Measurements from ENCODE around the gene MYEF2.
A peak's percentile ranks its signal among the peaks of the same experiment; 100 is the strongest.

Gene MYEF2

GRCh38 chr15:48109856-48110531 is 68.1 kb downstream of the MYEF2 start:
- H3K4me3 ChIP-seq (replicated peaks in 1 of 2; ENCODE audit: low read depth in 2 of 2, low read length in 2 of 2), result no peak overlapping the region
- TF ChIP-seq, protein P1, sequence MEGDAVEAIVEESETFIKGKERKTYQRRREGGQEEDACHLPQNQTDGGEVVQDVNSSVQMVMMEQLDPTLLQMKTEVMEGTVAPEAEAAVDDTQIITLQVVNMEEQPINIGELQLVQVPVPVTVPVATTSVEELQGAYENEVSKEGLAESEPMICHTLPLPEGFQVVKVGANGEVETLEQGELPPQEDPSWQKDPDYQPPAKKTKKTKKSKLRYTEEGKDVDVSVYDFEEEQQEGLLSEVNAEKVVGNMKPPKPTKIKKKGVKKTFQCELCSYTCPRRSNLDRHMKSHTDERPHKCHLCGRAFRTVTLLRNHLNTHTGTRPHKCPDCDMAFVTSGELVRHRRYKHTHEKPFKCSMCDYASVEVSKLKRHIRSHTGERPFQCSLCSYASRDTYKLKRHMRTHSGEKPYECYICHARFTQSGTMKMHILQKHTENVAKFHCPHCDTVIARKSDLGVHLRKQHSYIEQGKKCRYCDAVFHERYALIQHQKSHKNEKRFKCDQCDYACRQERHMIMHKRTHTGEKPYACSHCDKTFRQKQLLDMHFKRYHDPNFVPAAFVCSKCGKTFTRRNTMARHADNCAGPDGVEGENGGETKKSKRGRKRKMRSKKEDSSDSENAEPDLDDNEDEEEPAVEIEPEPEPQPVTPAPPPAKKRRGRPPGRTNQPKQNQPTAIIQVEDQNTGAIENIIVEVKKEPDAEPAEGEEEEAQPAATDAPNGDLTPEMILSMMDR (IDR thresholded peaks at IDR 0.05; ENCODE audit: low read depth, low read length), result no peak
- DNase-seq (ENCODE audit: low read depth in 2 of 2), result no peak

GRCh38 chr15:48109212-48109611 is 68.9 kb downstream of the MYEF2 start:
- TF ChIP-seq, protein P1 (IDR thresholded peaks at IDR 0.05; ENCODE audit: low read depth, low read length), result no peak
- DNase-seq (ENCODE audit: low read depth in 2 of 2), result no peak
- H3K4me3 ChIP-seq (replicated peaks in 1 of 2; ENCODE audit: low read depth in 2 of 2, low read length in 2 of 2), result no peak overlapping the region

DNA sequence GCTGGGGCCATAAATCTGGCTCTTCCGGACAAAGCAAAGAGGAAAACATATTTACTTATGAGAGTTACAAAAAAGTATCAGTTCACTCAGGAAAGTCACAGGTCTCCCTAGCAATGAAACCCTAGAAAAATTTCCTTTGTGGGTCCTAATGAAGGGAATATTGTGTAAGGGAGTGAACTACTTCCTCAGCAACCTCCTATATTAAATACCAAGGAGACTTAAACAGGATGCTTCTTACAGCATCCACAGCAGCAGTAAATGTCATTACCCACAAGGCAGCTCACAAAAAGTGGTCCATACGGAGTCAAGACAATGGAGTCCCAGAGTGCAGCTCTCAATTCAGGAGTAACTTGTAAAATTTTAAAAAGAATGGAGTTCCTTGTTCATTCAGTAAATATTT is 72.2 kb downstream of the MYEF2 start:
- no peak overlapping the region for H3K4me3 ChIP-seq (replicated peaks in 1 of 2; ENCODE audit: low read depth in 2 of 2, low read length in 2 of 2)
- TF ChIP-seq, protein P1 (IDR thresholded peaks at IDR 0.05; ENCODE audit: low read depth, low read length), result no peak
- DNase-seq (ENCODE audit: low read depth in 2 of 2), result no peak

GRCh38 chr15:48103647-48104046 is 74.4 kb downstream of the MYEF2 start:
- no peak overlapping the region for H3K4me3 ChIP-seq (replicated peaks in 1 of 2; ENCODE audit: low read depth in 2 of 2, low read length in 2 of 2)
- TF ChIP-seq, protein P1 (IDR thresholded peaks at IDR 0.05; ENCODE audit: low read depth, low read length), result no peak
- peak in 1 of 2 donors; percentile 2 for DNase-seq (ENCODE audit: low read depth in 2 of 2)

GRCh38 chr15:48102167-48102566 is 75.9 kb downstream of the MYEF2 start:
- DNase-seq (ENCODE audit: low read depth in 2 of 2), result peak in 1 of 2 donors; percentile 27
- H3K4me3 ChIP-seq (replicated peaks in 1 of 2; ENCODE audit: low read depth in 2 of 2, low read length in 2 of 2), result no peak overlapping the region
- TF ChIP-seq, protein P1 (IDR thresholded peaks at IDR 0.05; ENCODE audit: low read depth, low read length), result no peak

- DNase-seq (ENCODE audit: low read depth in 2 of 2), result no peak
- H3K4me3 ChIP-seq (replicated peaks in 1 of 2; ENCODE audit: low read depth in 2 of 2, low read length in 2 of 2), result no peak overlapping the region
Measured at GRCh38 chr15:48101376-48101961, 76.6 kb downstream of the MYEF2 start.

More at GRCh38 chr15:48101376-48101961, 76.6 kb downstream of the MYEF2 start:
- TF ChIP-seq, protein P1 (IDR thresholded peaks at IDR 0.05; ENCODE audit: low read depth, low read length), result no peak
